ENCODE measurements around the gene SCN5A. TPM values are rescaled to one million over a fixed set of nuclear protein-coding genes. Genes with fewer than 3 reads are reported as not detected.

SCN5A gene
- polyA plus RNA-seq, 1 of the 3 experiments (the other 2 are of a cell fraction) = 0.18 TPM

DNA sequence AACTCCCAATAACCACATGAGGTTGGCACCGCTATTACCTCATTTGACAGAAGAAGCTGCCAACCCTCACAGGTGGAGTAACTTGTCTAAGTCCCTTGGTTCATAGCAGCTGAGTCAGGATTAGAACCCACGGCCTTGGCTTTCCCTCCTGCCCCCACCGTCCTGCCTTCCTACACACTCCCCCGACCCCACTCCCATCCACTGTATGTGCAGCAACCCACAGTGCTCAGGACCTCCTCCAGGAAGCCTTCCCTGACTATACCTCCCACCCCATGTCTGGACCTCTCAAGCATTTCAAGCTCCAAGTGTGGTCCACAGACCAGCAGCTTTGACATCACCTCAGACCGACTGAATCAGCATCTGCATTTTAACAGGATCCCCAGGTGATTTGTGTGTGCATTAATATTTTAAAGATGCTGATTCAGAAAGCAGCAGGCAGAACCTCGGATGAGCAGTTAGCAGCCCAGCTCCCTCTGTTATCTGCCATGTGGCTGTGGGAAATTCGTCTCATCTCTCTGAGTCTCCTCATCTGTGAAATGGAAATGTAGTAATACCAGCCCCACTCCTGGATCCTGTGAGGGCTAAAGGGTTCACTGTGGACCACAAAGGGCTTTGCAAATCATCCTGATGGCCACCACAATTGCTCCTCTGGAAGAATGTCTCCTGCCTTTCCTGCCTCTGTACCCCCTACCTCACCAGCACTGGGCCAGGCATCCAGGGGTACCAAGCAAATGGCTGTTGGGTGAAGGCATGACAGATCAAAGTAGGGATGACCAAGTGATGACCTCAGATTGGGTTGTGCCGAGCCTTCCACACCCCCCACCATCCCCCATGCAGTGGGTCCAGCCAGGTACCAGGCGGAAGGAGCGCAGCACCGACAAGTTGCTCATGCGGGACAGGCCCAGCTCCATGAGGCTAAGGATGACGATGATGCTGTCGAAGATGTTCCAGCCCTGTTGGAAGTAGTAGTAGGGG, 62.7 kb downstream of the SCN5A start (continued):
- no peak for TF ChIP-seq PBX3 (IDR thresholded peaks at IDR 0.05)
- TF ChIP-seq REST (IDR thresholded peaks at IDR 0.05; ENCODE audit: low read depth, low read length) = no peak
- no peak for TF ChIP-seq ELF1 (IDR thresholded peaks at IDR 0.05)
- no peak for TF ChIP-seq SIN3A (IDR thresholded peaks at IDR 0.05; ENCODE audit: borderline replicate concordance, low read depth, low read length)
- TF ChIP-seq FOXJ3 (CRISPR knock-in tag; IDR thresholded peaks at IDR 0.05) = no peak
- no peak for TF ChIP-seq RFX5 (IDR thresholded peaks at IDR 0.05; ENCODE audit: low read length)
- TF ChIP-seq MXI1 (IDR thresholded peaks at IDR 0.05; ENCODE audit: low read depth, low read length) = no peak

- Histone ChIP-seq H3F3A (replicated peaks; ENCODE audit: insufficient read depth) (no peaks in the 10 kb centered on the region), H3K4me3 (ENCODE audit: low read depth in 2 of 2, low read length in 1 of 2) (no peak overlapping the region), H3K27ac (ENCODE audit: low read depth in 2 of 2, low read length in 1 of 2) (no peak overlapping the region), H3K79me2 (ENCODE audit: insufficient read depth) (no peaks in the 10 kb centered on the region), H3K9me3 (no peaks in the 10 kb centered on the region), H3K36me3 (replicated peaks in 1 of 2; ENCODE audit: control insufficient read depth in 1 of 2, insufficient read depth in 2 of 2, low read length in 1 of 2) (no peaks in the 10 kb centered on the region), H3K27me3 (ENCODE audit: insufficient read depth) (no peaks in the 10 kb centered on the region), H3K9me2 (no peaks in the 10 kb centered on the region), H3K9ac (no peak overlapping the region), H3K4me2 (no peak overlapping the region), H4K20me1 (ENCODE audit: insufficient read depth) (no peaks in the 10 kb centered on the region), H2AFZ (ENCODE audit: low read depth) (no peak overlapping the region), H3K4me1 (ENCODE audit: control insufficient read depth in 1 of 2, insufficient read depth in 2 of 2, low read depth in 1 of 2, low read length in 1 of 2) (peaks cover 0 to 34% of the 10 kb centered on the region in 2 experiments; a peak in 2 of 4 replicates)
- ChIA-PET CTCF (interaction anchor here (0.7 to 1.6 kb wide), 5 partner anchors 17 to 70 kb away, joined by 3 to 7 read pairs (median 4); no protein-coding TSS in a partner anchor), POLR2A (no interaction called here)
- DNase-seq = no peak
- no peak for TF ChIP-seq EP300 (IDR thresholded peaks at IDR 0.05; ENCODE audit: borderline replicate concordance in 1 of 2, low read depth in 1 of 2, low read length in 1 of 2)
- TF ChIP-seq MXI1 (IDR thresholded peaks at IDR 0.05; ENCODE audit: low read depth, low read length) = no peak
- TF ChIP-seq ZBTB33 (IDR thresholded peaks at IDR 0.05; ENCODE audit: borderline replicate concordance, low read depth) = no peak
- no peak for TF ChIP-seq TEAD4 (IDR thresholded peaks at IDR 0.05; ENCODE audit: borderline replicate concordance, insufficient read depth)
- no peak for TF ChIP-seq SMC3 (IDR thresholded peaks at IDR 0.05; ENCODE audit: low read depth, low read length)
- no peak for TF ChIP-seq FOXJ3 (CRISPR knock-in tag; IDR thresholded peaks at IDR 0.05)
- TF ChIP-seq ELF1 (IDR thresholded peaks at IDR 0.05) = no peak
- no peak for TF ChIP-seq EZH2phosphoT487 (IDR thresholded peaks at IDR 0.05; ENCODE audit: borderline replicate concordance, low read depth)
- TF ChIP-seq CHD2 (IDR thresholded peaks at IDR 0.05; ENCODE audit: low read length, partially characterized antibody) = no peak
- TF ChIP-seq USF2 (IDR thresholded peaks at IDR 0.05; ENCODE audit: borderline replicate concordance, low read depth, low read length) = no peak
- TF ChIP-seq, protein P1, sequence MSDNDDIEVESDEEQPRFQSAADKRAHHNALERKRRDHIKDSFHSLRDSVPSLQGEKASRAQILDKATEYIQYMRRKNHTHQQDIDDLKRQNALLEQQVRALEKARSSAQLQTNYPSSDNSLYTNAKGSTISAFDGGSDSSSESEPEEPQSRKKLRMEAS (IDR thresholded peaks at IDR 0.05; ENCODE audit: low read depth) = no peak
- TF ChIP-seq PBX3 (IDR thresholded peaks at IDR 0.05) = no peak
- no peak for TF ChIP-seq TAF1 (IDR thresholded peaks at IDR 0.05; ENCODE audit: borderline replicate concordance, low read depth, low read length)
- TF ChIP-seq SIN3A (IDR thresholded peaks at IDR 0.05; ENCODE audit: borderline replicate concordance, low read depth, low read length) = no peak
- no peak for TF ChIP-seq JUND (IDR thresholded peaks at IDR 0.05)
- WGBS (ENCODE audit: low lambda C conversion rate) = 46% methylated on average over 6 of the region's 8 CpGs
Measured at GRCh38 chr3:38585791-38586420, 63.6 kb downstream of the SCN5A start.

Data from SK-N-SH (cell line).